H9 (cell line): ENCODE measurements around the gene RRP12. TPM values are rescaled to one million over a fixed set of nuclear protein-coding genes. Genes with fewer than 3 reads are reported as not detected.

ENCODE experiments used
- DNase-seq: peaks from one replicate; pipeline ENCODE4 v3.0.0-alpha.2; 2017
- H2AFZ ChIP-seq: one replicate; pipeline ENCODE4 v1.6.1; 2013; ENCODE audit warnings: mild to moderate bottlenecking, low read length, control low read depth, moderate library complexity
- H2AK5ac ChIP-seq: 2 replicates; pipeline ENCODE4 v1.6.1; 2013; ENCODE audit warnings: low read length, control low read depth, mixed read lengths; ENCODE audit not compliant: insufficient read length
- H2BK120ac ChIP-seq: one replicate; pipeline ENCODE4 v1.6.1; 2013; ENCODE audit warnings: low read depth, mild to moderate bottlenecking, low read length, control low read depth, inconsistent platforms; ENCODE audit not compliant: poor library complexity, severe bottlenecking
- H2BK12ac ChIP-seq: 2 replicates; pipeline ENCODE4 v1.6.1; 2013; ENCODE audit warnings: low read length, control low read depth, mixed read lengths, low read depth; ENCODE audit not compliant: insufficient read length
- H2BK15ac ChIP-seq: 2 replicates; pipeline ENCODE4 v1.6.1; 2013; ENCODE audit warnings: low read depth, low read length, control low read depth
- H2BK20ac ChIP-seq: one replicate; pipeline ENCODE4 v1.6.1; 2013; ENCODE audit warnings: low read depth, mild to moderate bottlenecking, low read length, control low read depth, inconsistent platforms; ENCODE audit not compliant: poor library complexity, severe bottlenecking
- H2BK5ac ChIP-seq: 2 replicates; pipeline ENCODE4 v1.6.1; 2013; ENCODE audit warnings: low read length, control low read depth, mixed read lengths; ENCODE audit not compliant: insufficient read length
- H3K14ac ChIP-seq: 2 replicates; pipeline ENCODE4 v1.6.1; 2013; ENCODE audit warnings: low read length, control low read depth; ENCODE audit not compliant: insufficient read depth
- H3K18ac ChIP-seq: 2 replicates; pipeline ENCODE4 v1.6.1; 2013; ENCODE audit warnings: low read depth, mild to moderate bottlenecking, mixed read lengths, low read length, control low read depth; ENCODE audit not compliant: insufficient read length
- H3K23ac ChIP-seq: 2 replicates; pipeline ENCODE4 v1.6.1; 2013; ENCODE audit warnings: low read length, control low read depth, mixed read lengths, low read depth; ENCODE audit not compliant: insufficient read length
- H3K23me2 ChIP-seq: 2 replicates; pipeline ENCODE4 v1.6.1; 2013; ENCODE audit warnings: low read depth, mild to moderate bottlenecking, mixed read lengths, low read length, control low read depth; ENCODE audit not compliant: insufficient read length, poor library complexity, severe bottlenecking
- H3K27ac ChIP-seq: 2 replicates; pipeline ENCODE4 v1.5.1; 2013; ENCODE audit warnings: low read length, control low read depth, mixed read lengths, low read depth; ENCODE audit not compliant: insufficient read length
- H3K27me3 ChIP-seq: 2 replicates; pipeline ENCODE4 v1.6.1; 2013; ENCODE audit warnings: low read length, control low read depth, inconsistent platforms; ENCODE audit not compliant: insufficient read depth
- H3K4ac ChIP-seq: 2 replicates; pipeline ENCODE4 v1.6.1; 2013; ENCODE audit warnings: low read depth, mild to moderate bottlenecking, control low read depth, inconsistent platforms, low read length, moderate library complexity
- H3K4me1 ChIP-seq: 2 replicates; pipeline ENCODE4 v1.6.1; 2013; ENCODE audit warnings: low read length, control low read depth, inconsistent platforms; ENCODE audit not compliant: insufficient read depth
- H3K4me2 ChIP-seq: 2 replicates; pipeline ENCODE4 v1.6.1; 2013; ENCODE audit warnings: low read length, control low read depth, mixed read lengths; ENCODE audit not compliant: insufficient read length, insufficient read depth
- H3K56ac ChIP-seq: 2 replicates; pipeline ENCODE4 v1.6.1; 2013; ENCODE audit warnings: low read depth, mild to moderate bottlenecking, mixed read lengths, low read length, control low read depth; ENCODE audit not compliant: insufficient read length
- H3K79me1 ChIP-seq: 2 replicates; pipeline ENCODE4 v1.6.1; 2013; ENCODE audit warnings: low read depth, mild to moderate bottlenecking, moderate library complexity, low read length, control low read depth, inconsistent platforms; ENCODE audit not compliant: insufficient read depth, poor library complexity, severe bottlenecking
- H3K79me2 ChIP-seq: 2 replicates; pipeline ENCODE4 v1.6.1; 2013; ENCODE audit warnings: low read length, control low read depth, inconsistent platforms; ENCODE audit not compliant: insufficient read depth
- H3K9ac ChIP-seq: 2 replicates; pipeline ENCODE4 v1.6.1; 2013; ENCODE audit warnings: low read length, control low read depth, mixed read lengths; ENCODE audit not compliant: insufficient read length; ENCODE audit errors: extremely low read depth
- H3K9me3 ChIP-seq: one replicate; pipeline ENCODE4 v1.6.1; 2013; ENCODE audit warnings: low read depth, low read length, inconsistent platforms; ENCODE audit not compliant: control insufficient read depth
- H3T11ph ChIP-seq: one replicate; pipeline ENCODE4 v1.6.1; 2013; ENCODE audit warnings: mild to moderate bottlenecking, low read length, control low read depth, inconsistent platforms
- H4K20me1 ChIP-seq: one replicate; pipeline ENCODE4 v1.6.1; 2013; ENCODE audit not compliant: control insufficient read depth, insufficient read length, insufficient read depth
- H4K5ac ChIP-seq: 2 replicates; pipeline ENCODE4 v1.6.1; 2013; ENCODE audit warnings: low read depth, mild to moderate bottlenecking, mixed read lengths, low read length, control low read depth; ENCODE audit not compliant: insufficient read length
- H4K8ac ChIP-seq: replicated peaks from 2 replicates; pipeline ENCODE4 v1.6.1; 2013; ENCODE audit warnings: low read length, control low read depth, mixed read lengths, low read depth; ENCODE audit not compliant: insufficient read length
- H4K91ac ChIP-seq: 2 replicates; pipeline ENCODE4 v1.6.1; 2013; ENCODE audit warnings: low read depth, mild to moderate bottlenecking, moderate library complexity, mixed read lengths, low read length, control low read depth; ENCODE audit not compliant: insufficient read length
- H3K27ac Mint-ChIP-seq, 3 experiments: 2 replicates in 2 of 3; 3 replicates in 1 of 3; pipeline ENCODE4 v1.8.0; 2020 to 2021; ENCODE audit warnings: mixed read lengths in 3 of 3, mild to moderate bottlenecking in 1 of 3, moderate library complexity in 1 of 3
- H3K27me3 Mint-ChIP-seq: 2 replicates; pipeline ENCODE4 v1.8.0; 2021; ENCODE audit warnings: low read depth, mild to moderate bottlenecking, moderate library complexity, mixed read lengths
- H3K36me3 Mint-ChIP-seq, 3 experiments: 2 replicates in 2 of 3; 3 replicates in 1 of 3; pipeline ENCODE4 v1.8.0; 2020 to 2021; ENCODE audit warnings: low read depth in 3 of 3, mixed read lengths in 3 of 3; ENCODE audit not compliant: insufficient read depth in 1 of 3
- H3K4me1 Mint-ChIP-seq, 2 experiments: 2 replicates each; pipeline ENCODE4 v1.8.0; 2020; ENCODE audit warnings: mixed read lengths in 2 of 2
- H3K4me3 Mint-ChIP-seq, 2 experiments: 2 replicates in 1 of 2; 3 replicates in 1 of 2; pipeline ENCODE4 v1.8.0; 2020 to 2021; ENCODE audit warnings: mild to moderate bottlenecking in 2 of 2, mixed read lengths in 2 of 2, moderate library complexity in 1 of 2
- H3K9me3 Mint-ChIP-seq, 2 experiments: 2 replicates in 1 of 2; 3 replicates in 1 of 2; pipeline ENCODE4 v1.8.0; 2020; ENCODE audit warnings: mild to moderate bottlenecking in 2 of 2, mixed read lengths in 2 of 2, moderate library complexity in 1 of 2
- WGBS: extraction: QIAGEN DNeasy Blood & Tissue Kit; methylation state at CpG from one replicate; pipeline ENCODE4 v1.1.7; 2013; ENCODE audit warnings: missing lambda C conversion rate, low lambda C conversion rate, mixed read lengths; ENCODE audit not compliant: insufficient read length; ENCODE audit errors: extremely low coverage; 5-methylcytosine and 5-hydroxymethylcytosine counted together
- total RNA-seq: library from RNA; stranded (reverse); gene quantifications from 2 replicates; pipeline ENCODE4 v1.2.1, GENCODE V29; 2021
- TF ChIP-seq, protein P1 (sequence below): fragments of 200-600 bp; sonication (generic); conservative IDR thresholded peaks from 3 replicates; pipeline ENCODE4 v1.8.0; 2021; ENCODE audit warnings: antibody characterized with exemption, mild to moderate bottlenecking

Gene RRP12
- total RNA-seq, 1 experiment from 2014 or later: 71.6 TPM

DNA sequence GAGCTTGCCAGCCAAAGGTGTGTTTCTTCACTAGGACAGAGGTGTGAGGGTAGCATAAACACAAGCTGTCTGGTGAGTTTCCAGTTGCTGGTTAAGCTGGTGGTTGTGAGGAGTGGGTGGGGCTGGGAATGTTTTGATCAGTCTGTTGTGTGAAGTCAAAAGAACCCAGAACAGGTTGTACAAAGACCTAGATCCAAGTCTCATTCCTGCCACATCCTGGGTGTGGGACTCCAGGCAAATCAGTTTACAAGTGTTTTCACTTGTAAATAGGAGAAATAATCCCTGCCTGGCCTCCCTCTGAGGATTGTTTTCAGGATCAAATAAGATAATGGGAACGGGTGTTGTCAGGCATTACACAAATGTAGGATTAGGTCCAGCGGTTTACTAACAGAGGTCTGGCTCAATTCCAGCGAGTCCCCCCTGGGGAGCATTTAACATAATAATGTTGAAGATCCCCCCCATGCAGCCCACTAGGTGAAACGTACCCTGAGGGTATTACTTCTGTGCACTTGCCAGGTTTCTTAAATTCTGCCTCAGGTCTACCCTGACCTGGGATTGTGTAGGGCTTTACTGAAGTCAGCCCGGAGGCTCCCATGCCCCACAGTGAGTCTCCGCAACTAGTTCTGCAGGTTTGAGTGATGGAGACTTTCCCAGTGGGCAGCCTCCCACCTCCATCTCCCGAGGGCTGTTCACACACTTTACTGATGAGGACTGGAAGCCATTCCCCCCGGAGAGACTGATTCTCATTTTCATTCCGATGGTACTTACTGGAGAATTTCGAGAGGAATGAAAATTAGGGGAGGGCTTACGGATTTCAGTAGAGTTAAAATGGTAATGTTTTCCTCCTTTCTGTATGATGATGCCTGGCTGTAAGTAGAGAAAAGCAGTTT, 64.0 kb downstream of the RRP12 start:
- peak overlapping the region; percentile 93 to 99 (median 98) for H3K27ac Mint-ChIP-seq
- H3K27me3 Mint-ChIP-seq: no peaks in the 10 kb centered on the region; the same call in 1 of the 2 replicates
- Histone ChIP-seq H2BK5ac (no peak overlapping the region), H3K4ac (no peak overlapping the region), H2BK120ac (no peak overlapping the region), H3K56ac (no peak overlapping the region), H3K79me1 (no peaks in the 10 kb centered on the region), H3K4me1 (peaks cover 9% of the 10 kb centered on the region), H2BK12ac (no peak overlapping the region), H3K18ac (no peak overlapping the region), H4K20me1 (peaks cover 3% of the 10 kb centered on the region), H3K9ac (no peak overlapping the region), H2BK15ac (no peak overlapping the region), H2AK5ac (no peak overlapping the region), H4K91ac (no peak overlapping the region), H3K9me3 (no peaks in the 10 kb centered on the region), H3K23me2 (peaks cover 14% of the 10 kb centered on the region), H2BK20ac (no peak overlapping the region), H2AFZ (no peak overlapping the region), H3K27me3 (no peaks in the 10 kb centered on the region), H3K23ac (no peak overlapping the region), H3T11ph (no peak overlapping the region), H3K27ac (peak overlapping the region; percentile 44), H3K14ac (no peak overlapping the region), H4K8ac (no peak overlapping the region), H4K5ac (no peak overlapping the region), H3K79me2 (peaks cover 6% of the 10 kb centered on the region; the same call in 1 of the 2 replicates), H3K4me2 (peak overlapping the region; percentile 35)
- peaks cover 2 to 3% of the 10 kb centered on the region in 2 experiments; a peak in 1 of 5 replicates for H3K9me3 Mint-ChIP-seq
- peaks cover 2 to 22% (median 15%) of the 10 kb centered on the region in 3 experiments for H3K36me3 Mint-ChIP-seq
- DNase-seq: peak; percentile 76
- peak overlapping the region; percentile 66 to 67 for H3K4me3 Mint-ChIP-seq
- TF ChIP-seq, protein P1, sequence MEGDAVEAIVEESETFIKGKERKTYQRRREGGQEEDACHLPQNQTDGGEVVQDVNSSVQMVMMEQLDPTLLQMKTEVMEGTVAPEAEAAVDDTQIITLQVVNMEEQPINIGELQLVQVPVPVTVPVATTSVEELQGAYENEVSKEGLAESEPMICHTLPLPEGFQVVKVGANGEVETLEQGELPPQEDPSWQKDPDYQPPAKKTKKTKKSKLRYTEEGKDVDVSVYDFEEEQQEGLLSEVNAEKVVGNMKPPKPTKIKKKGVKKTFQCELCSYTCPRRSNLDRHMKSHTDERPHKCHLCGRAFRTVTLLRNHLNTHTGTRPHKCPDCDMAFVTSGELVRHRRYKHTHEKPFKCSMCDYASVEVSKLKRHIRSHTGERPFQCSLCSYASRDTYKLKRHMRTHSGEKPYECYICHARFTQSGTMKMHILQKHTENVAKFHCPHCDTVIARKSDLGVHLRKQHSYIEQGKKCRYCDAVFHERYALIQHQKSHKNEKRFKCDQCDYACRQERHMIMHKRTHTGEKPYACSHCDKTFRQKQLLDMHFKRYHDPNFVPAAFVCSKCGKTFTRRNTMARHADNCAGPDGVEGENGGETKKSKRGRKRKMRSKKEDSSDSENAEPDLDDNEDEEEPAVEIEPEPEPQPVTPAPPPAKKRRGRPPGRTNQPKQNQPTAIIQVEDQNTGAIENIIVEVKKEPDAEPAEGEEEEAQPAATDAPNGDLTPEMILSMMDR: no peak
- H3K4me1 Mint-ChIP-seq: peaks cover 50 to 59% of the 10 kb centered on the region in 2 experiments
- no CpG with 5 or more reads among the region's 11 CpGs for WGBS
